Keratinocyte (primary cell): Measurements from ENCODE around the gene CCNH. TPM values are rescaled to one million over a fixed set of nuclear protein-coding genes. Genes with fewer than 3 reads are reported as not detected.

Experiments used
- DNase-seq: peaks from one replicate; pipeline ENCODE4 v3.0.0-alpha.2; 2011; ENCODE audit warnings: low read depth, missing footprints, low spot score
- FAIRE-seq: peaks from 2 replicates; lab custom pipeline; 2011; peaks lifted over from hg19 to GRCh38; lab: Jason Lieb, UNC
- H2AFZ ChIP-seq: 2 replicates; pipeline ENCODE4 v1.6.0; 2012; ENCODE audit warnings: low read length, control low read depth, inconsistent platforms; ENCODE audit not compliant: control insufficient read depth
- H3K27ac ChIP-seq: 2 replicates; pipeline ENCODE4 v1.5.1; 2011; ENCODE audit warnings: low read length; ENCODE audit not compliant: control insufficient read depth, insufficient read depth
- H3K27me3 ChIP-seq: 3 replicates; pipeline ENCODE4 v1.6.0; 2011; ENCODE audit warnings: low read length; ENCODE audit not compliant: control insufficient read depth, insufficient read depth; ENCODE audit errors: extremely low read depth
- H3K36me3 ChIP-seq, 2 experiments: 2 replicates in 1 of 2; 3 replicates in 1 of 2; pipeline ENCODE4 v1.5.1; 2011; ENCODE audit warnings: low read length in 2 of 2, mild to moderate bottlenecking in 1 of 2; ENCODE audit not compliant: control insufficient read depth in 2 of 2, insufficient read depth in 2 of 2; ENCODE audit errors: extremely low read depth in 1 of 2
- H3K4me1 ChIP-seq: 3 replicates; pipeline ENCODE4 v1.5.1; 2011; ENCODE audit warnings: low read length; ENCODE audit not compliant: control insufficient read depth, insufficient read depth; ENCODE audit errors: extremely low read depth
- H3K4me2 ChIP-seq: 3 replicates; pipeline ENCODE4 v1.6.0; 2011; ENCODE audit warnings: low read depth, low read length; ENCODE audit not compliant: control insufficient read depth, insufficient read depth; ENCODE audit errors: extremely low read depth
- H3K4me3 ChIP-seq, 3 experiments: fragments of 200-600 bp in 1 of 3; sonication (generic) in 1 of 3; 2 replicates in 2 of 3; 3 replicates in 1 of 3; pipeline ENCODE4 v1.5.1; 2011 to 2016; ENCODE audit warnings: low read length in 3 of 3, mild to moderate bottlenecking in 3 of 3, control low read depth in 2 of 3, inconsistent platforms in 1 of 3, low read depth in 1 of 3, mixed read lengths in 1 of 3, mixed run types in 1 of 3, moderate library complexity in 1 of 3; ENCODE audit not compliant: control insufficient read depth in 2 of 3, insufficient read depth in 2 of 3; ENCODE audit errors: extremely low read depth in 1 of 3
- H3K79me2 ChIP-seq: 2 replicates; pipeline ENCODE4 v1.6.0; 2012; ENCODE audit warnings: low read length; ENCODE audit not compliant: control insufficient read depth, insufficient read depth
- H3K9ac ChIP-seq: 3 replicates; pipeline ENCODE4 v1.6.0; 2011; ENCODE audit warnings: low read length; ENCODE audit not compliant: control insufficient read depth, insufficient read depth; ENCODE audit errors: extremely low read depth
- H3K9me1 ChIP-seq: 3 replicates; pipeline ENCODE4 v1.6.0; 2011; ENCODE audit warnings: low read length; ENCODE audit not compliant: control insufficient read depth, insufficient read depth; ENCODE audit errors: extremely low read depth
- H3K9me3 ChIP-seq: 2 replicates; pipeline ENCODE4 v1.5.1; 2012; ENCODE audit warnings: low read depth, low read length; ENCODE audit not compliant: control insufficient read depth
- H4K20me1 ChIP-seq: 3 replicates; pipeline ENCODE4 v1.6.0; 2011; ENCODE audit warnings: low read length; ENCODE audit not compliant: control insufficient read depth, insufficient read depth; ENCODE audit errors: extremely low read depth
- CTCF ChIP-seq, 3 experiments: IDR thresholded peaks in 1 of 3; conservative IDR thresholded peaks in 1 of 3; optimal IDR thresholded peaks in 1 of 3; 2 replicates in 2 of 3; 3 replicates in 1 of 3; pipeline versions ENCODE3 to v1.5.1; 2011; ENCODE audit warnings: low read length in 3 of 3, mild to moderate bottlenecking in 3 of 3, moderate library complexity in 2 of 3, control low read depth in 1 of 3, inconsistent platforms in 1 of 3; ENCODE audit not compliant: insufficient read depth in 2 of 3; ENCODE audit errors: extremely low read depth in 1 of 3
- EZH2 ChIP-seq: IDR thresholded peaks from one replicate; pipeline ENCODE4 v1.6.1; 2012; ENCODE audit warnings: inconsistent platforms, mild to moderate bottlenecking, low read length, moderate library complexity
- dilution Hi-C: fragments of 300-500 bp; cut with MboI; formaldehyde crosslinking; loops from one replicate; pipeline ENCODE4 v1.7.0; 2020; ENCODE audit warnings: low sequenced_read_pairs; ENCODE audit not compliant: extremely low pct_ligation_motif_present
- polyA plus RNA-seq, 5 experiments: library from polyadenylated mRNA; depleted of rRNA in 3 of 5; stranded (reverse) in 3 of 5; stranded (forward) in 1 of 5; unstranded in 1 of 5; fragments of >200 nt; gene quantifications; 1 replicate in 1 of 5; 2 replicates in 3 of 5; 3 replicates in 1 of 5; pipeline versions ENCODE4 v1.2.1 to v1.2.3, GENCODE V29; 2011 to 2012; ENCODE audit warnings: missing spikeins in 2 of 5, low read depth in 1 of 5, low replicate concordance in 1 of 5

CCNH gene
- polyA plus RNA-seq, 1 donor (not counting 4 experiments of a cell fraction or from before 2014, with no cell fraction given) = 56.5 TPM

DNA sequence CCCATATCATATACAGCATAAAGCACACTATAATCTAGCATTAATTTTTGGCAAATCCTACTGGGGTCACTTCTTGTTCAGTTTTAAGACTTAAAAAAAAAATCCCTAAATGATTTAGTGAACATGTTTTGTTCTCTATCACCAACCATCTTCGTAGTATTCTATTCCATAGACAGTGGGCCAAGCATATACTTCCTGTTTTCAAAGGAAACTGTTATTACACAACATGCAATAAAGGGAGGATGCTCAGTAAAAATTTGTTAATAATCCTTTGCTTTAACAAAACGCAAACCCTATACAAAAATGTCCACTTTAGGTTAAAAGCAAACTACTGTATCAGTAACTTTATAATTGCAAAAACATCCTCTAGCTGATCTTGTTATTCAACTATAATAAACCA lies 13.0 kb downstream of the CCNH start:
- H3K9me3 ChIP-seq = no peaks in the 10 kb centered on the region
- H3K4me3 ChIP-seq = no peak overlapping the region
- H3K79me2 ChIP-seq = no peaks in the 10 kb centered on the region
- FAIRE-seq (no peak), DNase-seq (no peak)
- dilution Hi-C loops = no loop called here
- no peak overlapping the region for H3K9ac ChIP-seq
- TF ChIP-seq CTCF (optimal IDR thresholded peaks at IDR 0.05 in 1 of 3, IDR thresholded peaks at IDR 0.05 in 1 of 3, conservative IDR thresholded peaks at IDR 0.05 in 1 of 3; ENCODE audit: extremely low read depth in 1 of 3, insufficient read depth in 2 of 3, low read length in 3 of 3) (no peak), EZH2 (no peak)
- H2AFZ ChIP-seq = no peak overlapping the region
- peaks cover 7% of the 10 kb centered on the region for H3K4me1 ChIP-seq
- H3K4me2 ChIP-seq = no peak overlapping the region
- H3K27me3 ChIP-seq = no peaks in the 10 kb centered on the region
- H3K27ac ChIP-seq = no peak overlapping the region
- peaks cover 2% of the 10 kb centered on the region for H4K20me1 ChIP-seq
- peaks cover 12 to 29% of the 10 kb centered on the region in 2 experiments for H3K36me3 ChIP-seq
- no peaks in the 10 kb centered on the region for H3K9me1 ChIP-seq

DNA sequence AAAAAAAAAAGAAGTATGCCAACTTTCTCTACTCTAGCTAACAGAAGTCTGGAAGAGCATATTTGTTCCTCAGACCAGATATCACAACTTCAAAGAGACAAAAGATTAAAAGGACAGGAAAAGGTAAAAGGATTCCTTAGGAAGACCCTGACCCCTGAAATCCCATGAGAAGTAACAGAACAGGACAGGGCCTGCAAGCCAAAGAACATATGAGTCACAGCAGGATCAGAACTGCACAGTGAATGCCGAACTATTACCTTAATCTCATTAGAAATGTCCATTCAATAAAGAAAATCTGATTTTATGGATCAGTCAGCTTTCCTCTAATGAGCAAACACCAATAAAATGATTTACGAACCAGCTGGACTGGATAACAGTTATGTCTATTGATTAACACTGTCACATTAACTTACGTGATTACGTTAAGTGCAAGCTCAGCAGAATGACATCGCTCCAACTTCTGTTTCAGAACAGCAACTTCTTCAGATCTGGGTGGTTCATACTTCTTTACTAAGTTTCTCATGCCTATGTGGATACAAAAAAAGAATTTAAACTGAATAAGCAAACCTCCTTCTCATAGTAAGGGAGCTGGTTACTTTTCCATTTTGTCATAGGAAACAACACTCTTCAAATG lies 13.6 kb downstream of the CCNH start:
- H3K4me2 ChIP-seq = no peak overlapping the region
- no peaks in the 10 kb centered on the region for H3K9me3 ChIP-seq
- no peaks in the 10 kb centered on the region for H3K9me1 ChIP-seq
- no peak overlapping the region for H3K4me3 ChIP-seq
- H3K79me2 ChIP-seq = no peaks in the 10 kb centered on the region
- FAIRE-seq = no peak
- DNase-seq = no peak
- dilution Hi-C loops = no loop called here
- no peak overlapping the region for H3K27ac ChIP-seq
- H4K20me1 ChIP-seq = peaks cover 2% of the 10 kb centered on the region
- H3K4me1 ChIP-seq = peaks cover 7% of the 10 kb centered on the region
- H3K9ac ChIP-seq = no peak overlapping the region
- H3K27me3 ChIP-seq = no peaks in the 10 kb centered on the region
- H2AFZ ChIP-seq = no peak overlapping the region
- peaks cover 13 to 27% of the 10 kb centered on the region in 2 experiments for H3K36me3 ChIP-seq
- no peak for TF ChIP-seq EZH2
- TF ChIP-seq CTCF (optimal IDR thresholded peaks at IDR 0.05 in 1 of 3, IDR thresholded peaks at IDR 0.05 in 1 of 3, conservative IDR thresholded peaks at IDR 0.05 in 1 of 3; ENCODE audit: extremely low read depth in 1 of 3, insufficient read depth in 2 of 3, low read length in 3 of 3) = no peak
